Ammon's horn (tissue), 1 donor: ENCODE data around the gene SLC38A5.
"Not testable (repeated sequence)": the region's sequence is repeated elsewhere in the genome, so short reads cannot be mapped to it uniquely, and the experiment has no call there.

Source experiments
- DNase-seq: peaks from one replicate; pipeline ENCODE4 v3.0.0-alpha.2; 2016; ENCODE audit warnings: low spot score

SLC38A5 gene

GRCh38 chrX:48468693-48469691 is 1.1 kb downstream of the SLC38A5 start:
- no peak for DNase-seq

GRCh38 chrX:48468247-48468671 is 1.8 kb downstream of the SLC38A5 start:
- DNase-seq, result no peak

GRCh38 chrX:48467281-48467761 is 2.7 kb downstream of the SLC38A5 start:
- no peak for DNase-seq

GRCh38 chrX:48466696-48467095 is 3.4 kb downstream of the SLC38A5 start:
- DNase-seq, result no peak

GRCh38 chrX:48465336-48465933 is 4.6 kb downstream of the SLC38A5 start:
- DNase-seq, result no peak

- no peak for DNase-seq
Measured at GRCh38 chrX:48461830-48462229, 8.2 kb downstream of the SLC38A5 start.

GRCh38 chrX:48460606-48461005 is 9.5 kb downstream of the SLC38A5 start:
- DNase-seq, result no peak

- no peak for DNase-seq
Measured at GRCh38 chrX:48460031-48460430, 10.0 kb downstream of the SLC38A5 start.

- DNase-seq, result no peak
Measured at GRCh38 chrX:48459483-48459882, 10.6 kb downstream of the SLC38A5 start.

- DNase-seq, result no peak
Measured at GRCh38 chrX:48458711-48459110, 11.3 kb downstream of the SLC38A5 start.

GRCh38 chrX:48456628-48457331 is 13.3 kb downstream of the SLC38A5 start:
- no peak for DNase-seq

GRCh38 chrX:48451708-48452107 is 18.4 kb downstream of the SLC38A5 start:
- DNase-seq, result no peak

- no peak for DNase-seq
Measured at GRCh38 chrX:48450076-48450475, 20.0 kb downstream of the SLC38A5 start.

- DNase-seq, result not testable (repeated sequence)
Measured at GRCh38 chrX:48447201-48447600, 22.9 kb downstream of the SLC38A5 start.

- DNase-seq, result not testable (repeated sequence)
Measured at GRCh38 chrX:48433713-48434112, 36.3 kb downstream of the SLC38A5 start.

GRCh38 chrX:48430166-48430565 is 39.9 kb downstream of the SLC38A5 start:
- not testable (repeated sequence) for DNase-seq

- DNase-seq, result not testable (repeated sequence)
Measured at GRCh38 chrX:48429606-48430005, 40.5 kb downstream of the SLC38A5 start.

GRCh38 chrX:48427027-48427716 is 42.9 kb downstream of the SLC38A5 start:
- not testable (repeated sequence) for DNase-seq

GRCh38 chrX:48411860-48412259 is 58.2 kb downstream of the SLC38A5 start, which contains the start of gene SSX4B:
SSX4B (minus strand) TSS chrX:48411960; CDS start chrX:48411372, 588 bp downstream.
- DNase-seq, result not testable (repeated sequence)
